A673 (cell line): ENCODE data around the gene FOXF1. TPM values are rescaled to one million over a fixed set of nuclear protein-coding genes. Genes with fewer than 3 reads are reported as not detected.

Experiments used
- BruUV-seq: library from RNA; stranded (reverse); fragments of 400-500 nt; replicated peaks from 2 replicates; lab custom pipeline; 2021; lab: Mats Ljungman, UMichigan
- CTCF ChIA-PET: fragments of 300-600 bp; sonication (Branson Sonifier 250); formaldehyde crosslinking; loops from one replicate; lab custom pipeline; 2022; ENCODE audit warnings: antibody characterized with exemption; lab: Charles Lee
- POLR2A ChIA-PET: fragments of 300-600 bp; sonication (Branson Sonifier 250); formaldehyde crosslinking; loops from one replicate; lab custom pipeline; 2022; ENCODE audit warnings: antibody characterized with exemption; ENCODE audit not compliant: low non-redundant PET; lab: Charles Lee
- DNase-seq: peaks from one replicate; pipeline ENCODE4 v3.0.0-alpha.2; 2015; ENCODE audit warnings: low spot score
- H3K27ac ChIP-seq: fragments of 200-600 bp; sonication (generic); 2 replicates; pipeline ENCODE4 v1.5.1; 2016; ENCODE audit warnings: mixed run types, low read depth, mild to moderate bottlenecking, mixed read lengths, antibody characterized with exemption, low read length; ENCODE audit not compliant: poor library complexity, severe bottlenecking
- H3K27me3 ChIP-seq: fragments of 200-600 bp; sonication (generic); replicated peaks from 2 replicates; pipeline ENCODE4 v1.6.1; 2017; ENCODE audit warnings: mixed run types, low read depth, mild to moderate bottlenecking, mixed read lengths, antibody characterized with exemption, low read length; ENCODE audit not compliant: insufficient read depth, poor library complexity
- H3K36me3 ChIP-seq: fragments of 200-600 bp; sonication (generic); 2 replicates; pipeline ENCODE4 v1.6.1; 2016; ENCODE audit warnings: mixed run types, mild to moderate bottlenecking, mixed read lengths, antibody characterized with exemption, low read length; ENCODE audit not compliant: insufficient read depth, poor library complexity, severe bottlenecking
- H3K4me1 ChIP-seq: fragments of 200-600 bp; sonication (generic); 2 replicates; pipeline ENCODE4 v1.6.1; 2017; ENCODE audit warnings: mixed run types, mild to moderate bottlenecking, mixed read lengths, antibody characterized with exemption, low read length; ENCODE audit not compliant: insufficient read depth, poor library complexity, severe bottlenecking
- H3K4me3 ChIP-seq: fragments of 200-600 bp; sonication (generic); 2 replicates; pipeline ENCODE4 v1.5.1; 2016; ENCODE audit warnings: low read depth, mixed run types, mild to moderate bottlenecking, mixed read lengths, low read length; ENCODE audit not compliant: poor library complexity, severe bottlenecking
- H3K9me3 ChIP-seq: fragments of 200-600 bp; sonication (generic); 2 replicates; pipeline ENCODE4 v1.6.1; 2016; ENCODE audit warnings: mixed run types, low read depth, mild to moderate bottlenecking, mixed read lengths, antibody characterized with exemption, low read length; ENCODE audit not compliant: poor library complexity, severe bottlenecking
- EZH2 ChIP-seq: fragments of 200-600 bp; sonication (generic); IDR thresholded peaks from 2 replicates; pipeline ENCODE4 v1.6.1; 2017; ENCODE audit warnings: borderline replicate concordance, low read depth, mild to moderate bottlenecking, mixed read lengths, antibody characterized with exemption, low read length; ENCODE audit not compliant: poor library complexity, severe bottlenecking
- intact Hi-C: fragments of 100-400 bp; cut with micrococcal nuclease; formaldehyde crosslinking; loops from one replicate; pipeline ENCODE4 v1.10.0; 2022; ENCODE audit not compliant: unreplicated experiment
- total RNA-seq: library from RNA; stranded (reverse); gene quantifications from 2 replicates; pipeline ENCODE4 v1.2.3, GENCODE V29; 2021
- TF ChIP-seq, protein P1 (sequence below): fragments of 300-800, 200-600 bp; sonication (generic); conservative IDR thresholded peaks from 2 replicates; pipeline ENCODE4 v1.5.1; 2017; ENCODE audit warnings: low read depth, mild to moderate bottlenecking, antibody characterized with exemption, low read length, moderate library complexity, mixed read lengths

Gene FOXF1
- total RNA-seq, 1 experiment from 2014 or later: not detected

DNA sequence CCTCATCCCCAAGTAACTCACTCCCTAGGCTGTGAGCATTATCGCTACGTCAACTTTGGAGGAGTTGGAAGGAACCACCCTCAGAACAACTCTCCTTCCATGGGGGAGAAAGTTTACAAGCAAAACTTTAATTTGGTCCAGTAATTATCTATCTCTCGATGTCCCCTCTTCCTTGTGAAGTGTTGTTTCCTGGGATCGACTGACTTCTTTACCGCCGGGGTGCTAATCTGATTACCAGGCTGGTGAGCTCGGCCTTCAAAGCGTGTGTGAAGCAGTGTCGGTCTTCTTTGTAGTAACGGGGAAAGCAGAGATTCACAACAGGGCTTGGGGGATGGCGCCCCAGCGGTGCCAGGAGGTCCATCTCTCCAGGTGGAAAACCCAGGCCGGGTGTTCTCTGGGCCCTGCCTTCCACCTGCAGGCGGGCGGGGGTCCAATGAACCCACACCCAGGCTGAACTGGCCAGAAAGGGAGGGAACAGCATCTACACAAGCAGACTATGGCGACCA is 14.5 kb upstream of the FOXF1 start:
- no TSS peak for BruUV-seq
- no peak overlapping the region for H3K4me3 ChIP-seq
- H3K36me3 ChIP-seq: no peaks in the 10 kb centered on the region
- H3K4me1 ChIP-seq: no peaks in the 10 kb centered on the region
- peaks cover 100% of the 10 kb centered on the region for H3K27me3 ChIP-seq
- POLR2A ChIA-PET: no interaction called here
- no peaks in the 10 kb centered on the region for H3K9me3 ChIP-seq
- CTCF ChIA-PET: no interaction called here
- TF ChIP-seq EZH2: no peak
- TF ChIP-seq, protein P1, sequence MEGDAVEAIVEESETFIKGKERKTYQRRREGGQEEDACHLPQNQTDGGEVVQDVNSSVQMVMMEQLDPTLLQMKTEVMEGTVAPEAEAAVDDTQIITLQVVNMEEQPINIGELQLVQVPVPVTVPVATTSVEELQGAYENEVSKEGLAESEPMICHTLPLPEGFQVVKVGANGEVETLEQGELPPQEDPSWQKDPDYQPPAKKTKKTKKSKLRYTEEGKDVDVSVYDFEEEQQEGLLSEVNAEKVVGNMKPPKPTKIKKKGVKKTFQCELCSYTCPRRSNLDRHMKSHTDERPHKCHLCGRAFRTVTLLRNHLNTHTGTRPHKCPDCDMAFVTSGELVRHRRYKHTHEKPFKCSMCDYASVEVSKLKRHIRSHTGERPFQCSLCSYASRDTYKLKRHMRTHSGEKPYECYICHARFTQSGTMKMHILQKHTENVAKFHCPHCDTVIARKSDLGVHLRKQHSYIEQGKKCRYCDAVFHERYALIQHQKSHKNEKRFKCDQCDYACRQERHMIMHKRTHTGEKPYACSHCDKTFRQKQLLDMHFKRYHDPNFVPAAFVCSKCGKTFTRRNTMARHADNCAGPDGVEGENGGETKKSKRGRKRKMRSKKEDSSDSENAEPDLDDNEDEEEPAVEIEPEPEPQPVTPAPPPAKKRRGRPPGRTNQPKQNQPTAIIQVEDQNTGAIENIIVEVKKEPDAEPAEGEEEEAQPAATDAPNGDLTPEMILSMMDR: no peak
- H3K27ac ChIP-seq: no peak overlapping the region
- intact Hi-C loops: no loop called here
- DNase-seq: no peak

DNA sequence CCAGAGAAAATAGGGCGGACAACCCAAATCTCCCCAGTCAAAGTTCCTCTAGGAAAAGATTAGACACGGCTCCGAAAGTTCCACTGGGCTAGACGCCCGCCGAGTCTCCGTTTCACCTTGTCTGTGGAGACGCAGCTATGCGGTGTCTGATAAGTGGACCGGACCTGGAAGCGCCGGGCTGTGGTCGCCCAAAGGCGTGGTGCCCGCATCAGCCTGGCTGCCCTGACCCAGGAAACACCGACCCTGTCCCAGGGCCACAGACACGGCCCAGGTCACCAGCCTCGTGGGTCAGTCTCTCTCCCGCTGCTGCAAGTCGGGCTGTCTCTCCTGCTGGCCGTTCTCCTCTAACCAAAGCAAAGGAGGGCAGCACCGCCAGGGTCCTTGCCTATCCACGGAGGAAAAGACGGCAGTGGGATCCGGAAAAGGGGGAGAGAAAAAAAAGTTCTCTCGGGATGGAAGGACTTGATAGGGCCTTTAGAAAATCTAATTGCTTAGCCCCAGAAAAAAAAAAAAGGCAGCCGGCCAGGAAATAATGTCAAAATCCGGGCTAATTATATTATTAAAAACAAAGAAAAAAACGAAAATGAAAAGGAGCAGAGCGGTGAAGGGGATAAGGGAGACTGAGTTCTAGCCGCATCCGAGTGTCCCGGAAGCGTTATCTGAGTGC is 13.9 kb upstream of the FOXF1 start:
- intact Hi-C loops: no loop called here
- Histone ChIP-seq H3K9me3 (no peaks in the 10 kb centered on the region), H3K4me1 (no peaks in the 10 kb centered on the region), H3K36me3 (no peaks in the 10 kb centered on the region), H3K27me3 (peaks cover 100% of the 10 kb centered on the region), H3K27ac (no peak overlapping the region), H3K4me3 (no peak overlapping the region)
- BruUV-seq: no TSS peak
- ChIA-PET POLR2A (no interaction called here), CTCF (no interaction called here)
- TF ChIP-seq EZH2: peak; percentile 96
- TF ChIP-seq, protein P1: no peak
- DNase-seq: no peak

- Histone ChIP-seq H3K36me3 (no peaks in the 10 kb centered on the region), H3K4me3 (no peak overlapping the region), H3K9me3 (no peaks in the 10 kb centered on the region), H3K27me3 (peaks cover 100% of the 10 kb centered on the region), H3K4me1 (no peaks in the 10 kb centered on the region), H3K27ac (no peak overlapping the region)
- ChIA-PET CTCF (no interaction called here), POLR2A (no interaction called here)
- no TSS peak for BruUV-seq
- intact Hi-C loops: no loop called here
- DNase-seq: no peak
- TF ChIP-seq EZH2: peak; percentile 55
- TF ChIP-seq, protein P1: no peak
Observed at GRCh38 chr16:86496929-86497461, 13.3 kb upstream of the FOXF1 start.
